T-cell (primary cell): Measurements from ENCODE around the gene FBXO3. TPM values are rescaled to one million over a fixed set of nuclear protein-coding genes. Genes with fewer than 3 reads are reported as not detected.
A peak's percentile ranks its signal among the peaks of the same experiment; 100 is the strongest.
"Not testable (repeated sequence)": the region's sequence is repeated elsewhere in the genome, so short reads cannot be mapped to it uniquely, and the experiment has no call there.

Source experiments
- ATAC-seq, 4 experiments: fragments of 200-7000 bp in 3 of 4; fragments of 150-1000 bp in 1 of 4; cut with Tn5 transposase; replicated peaks in 1 of 4; 1 replicate in 3 of 4; 2 replicates in 1 of 4; pipeline ENCODE4 v1.10.0; 2021; ENCODE audit warnings: moderate library complexity in 3 of 4, mild to moderate bottlenecking in 2 of 4, moderate number of reproducible peaks in 1 of 4
- CTCF ChIA-PET, 2 donors: fragments of 300-600 bp; sonication (Branson Sonifier 250); formaldehyde crosslinking; loops; one replicate each; lab custom pipeline; 2022; ENCODE audit warnings: antibody characterized with exemption in 2 of 2; lab: Charles Lee
- POLR2A ChIA-PET, 2 donors: fragments of 300-600 bp; sonication (Branson Sonifier 250); formaldehyde crosslinking; loops; one replicate each; lab custom pipeline; 2022; ENCODE audit warnings: antibody characterized with exemption in 2 of 2; lab: Charles Lee
- DNase-seq, 35 experiments: peaks; one replicate each; pipeline versions ENCODE4 v3.0.0 to v3.0.0-alpha.2; 2013 to 2023
- H3K27ac ChIP-seq: one replicate; pipeline ENCODE4 v1.5.1; 2013; ENCODE audit warnings: low read length
- H3K27me3 ChIP-seq, 2 experiments: replicated peaks in 1 of 2; 1 replicate in 1 of 2; 2 replicates in 1 of 2; pipeline versions ENCODE4 v1.6.1 to v1.7.0; 2013; ENCODE audit warnings: low read length in 1 of 2, mixed read lengths in 1 of 2; ENCODE audit not compliant: control insufficient read depth in 2 of 2, insufficient read depth in 2 of 2; ENCODE audit errors: extremely low read depth in 1 of 2
- H3K36me3 ChIP-seq, 2 donors: 1 replicate in 1 of 2; 2 replicates in 1 of 2; pipeline versions ENCODE4 v1.6.1 to v1.7.0; 2013; ENCODE audit warnings: low read length in 1 of 2; ENCODE audit not compliant: control insufficient read depth in 2 of 2, insufficient read depth in 1 of 2; ENCODE audit errors: extremely low read depth in 1 of 2
- H3K4me1 ChIP-seq, 2 experiments: 1 replicate in 1 of 2; 2 replicates in 1 of 2; pipeline versions ENCODE4 v1.6.1 to v1.7.0; 2013; ENCODE audit warnings: low read length in 2 of 2, mixed read lengths in 1 of 2; ENCODE audit not compliant: insufficient read depth in 2 of 2, control insufficient read depth in 1 of 2; ENCODE audit errors: extremely low read depth in 1 of 2
- H3K4me3 ChIP-seq, 2 donors: 1 replicate in 1 of 2; 2 replicates in 1 of 2; pipeline versions ENCODE4 v1.5.1 to v1.7.0; 2013; ENCODE audit warnings: mild to moderate bottlenecking in 2 of 2, low read length in 1 of 2, moderate library complexity in 1 of 2; ENCODE audit not compliant: control insufficient read depth in 1 of 2; ENCODE audit errors: extremely low read depth in 1 of 2
- H3K9me3 ChIP-seq: 2 replicates; pipeline ENCODE4 v1.7.0; 2013
- H3K27ac Mint-ChIP-seq, 2 donors: one replicate each; pipeline ENCODE4 v1.8.0; 2020 to 2021; ENCODE audit warnings: mild to moderate bottlenecking in 2 of 2, mixed read lengths in 2 of 2
- H3K27me3 Mint-ChIP-seq, 2 donors: one replicate each; pipeline ENCODE4 v1.8.0; 2021 to 2022; ENCODE audit warnings: mixed read lengths in 2 of 2
- H3K36me3 Mint-ChIP-seq: one replicate; pipeline ENCODE4 v1.8.0; 2021; ENCODE audit warnings: mixed read lengths
- H3K4me1 Mint-ChIP-seq, 3 donors: one replicate each; pipeline ENCODE4 v1.8.0; 2020 to 2022; ENCODE audit warnings: mixed read lengths in 3 of 3, mild to moderate bottlenecking in 1 of 3
- H3K4me3 Mint-ChIP-seq, 3 donors: one replicate each; pipeline ENCODE4 v1.8.0; 2020 to 2022; ENCODE audit warnings: mild to moderate bottlenecking in 3 of 3, mixed read lengths in 3 of 3, moderate library complexity in 3 of 3
- H3K9me3 Mint-ChIP-seq, 3 donors: one replicate each; pipeline ENCODE4 v1.8.0; 2020 to 2022; ENCODE audit warnings: mixed read lengths in 3 of 3
- WGBS: methylation state at CpG from one replicate; pipeline ENCODE4 v1.1.5; 2013; ENCODE audit warnings: missing lambda C conversion rate; ENCODE audit not compliant: insufficient coverage; 5-methylcytosine and 5-hydroxymethylcytosine counted together
- total RNA-seq, 35 experiments: library from RNA in 6 of 35; stranded (reverse) in 6 of 35; fragments of 120-200 nt in 1 of 35; gene quantifications; one replicate each; pipeline versions ENCODE4 v1.2.1 to v1.2.4 and lab custom pipeline; 2013 to 2026

Gene FBXO3
- total RNA-seq, 5 donors from 2014 or later (not counting 1 experiment from before 2014, with no cell fraction given) = 37.1 to 60.0 (median 41.1) TPM

- peak in 7 of 35 experiments; percentile 6 to 25 (median 12) for DNase-seq
- peak overlapping the region in 1 of 2 donors; percentile 36 for H3K4me3 ChIP-seq
Measured at GRCh38 chr11:33802194-33802950, 28.1 kb upstream of the FBXO3 start.

DNA sequence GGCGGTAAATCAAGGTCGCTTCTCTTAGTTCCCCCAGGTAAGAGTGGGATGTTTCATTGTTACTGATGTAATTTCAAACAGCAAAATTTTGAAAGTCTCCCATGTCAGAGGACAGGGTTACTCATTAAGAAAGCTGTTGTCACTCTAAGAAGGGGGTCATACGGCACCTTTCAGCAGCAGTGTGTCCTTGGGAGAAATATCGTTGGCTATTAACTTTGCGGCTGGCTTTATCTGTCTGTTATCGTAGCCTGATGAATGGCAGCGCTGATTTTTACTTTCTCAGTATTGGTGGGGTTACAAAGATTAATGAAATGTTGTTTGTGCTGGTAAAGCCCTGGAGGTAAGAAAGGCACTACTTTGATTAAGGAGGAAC lies 27.5 kb upstream of the FBXO3 start:
- Mint-ChIP-seq H3K4me1 (peaks cover 0 to 10% (median 8%) of the 10 kb centered on the region in 3 donors), H3K27me3 (peaks cover 58 to 62% of the 10 kb centered on the region in 2 donors), H3K4me3 (no peak overlapping the region), H3K27ac (no peak overlapping the region), H3K9me3 (no peaks in the 10 kb centered on the region), H3K36me3 (no peaks in the 10 kb centered on the region)
- ATAC-seq (no peak), DNase-seq (no peak)
- Histone ChIP-seq H3K4me1 (peaks cover 0 to 7% of the 10 kb centered on the region in 2 experiments), H3K27me3 (peaks cover 13 to 14% of the 10 kb centered on the region in 2 experiments), H3K9me3 (no peaks in the 10 kb centered on the region), H3K36me3 (no peaks in the 10 kb centered on the region), H3K27ac (no peak overlapping the region), H3K4me3 (no peak overlapping the region)
- POLR2A ChIA-PET = interaction anchor here in 1 of 2 donors (0.6 kb wide), 1 partner anchor 17 kb away, joined by 8 read pairs; no protein-coding TSS in a partner anchor
- WGBS = 22% methylated on average over 5 of the region's 7 CpGs
- CTCF ChIA-PET = no interaction called here

More at GRCh38 chr11:33802194-33802950, 28.1 kb upstream of the FBXO3 start:
- H3K27ac Mint-ChIP-seq = no peak overlapping the region
- POLR2A ChIA-PET = interaction anchor here (0.6 kb wide), 2 partner anchors 17 to 45 kb away, joined by 5 to 8 read pairs; no protein-coding TSS in a partner anchor
- Histone ChIP-seq H3K27ac (no peak overlapping the region), H3K27me3 (peaks cover 13 to 15% of the 10 kb centered on the region in 2 experiments), H3K36me3 (no peaks in the 10 kb centered on the region), H3K4me1 (peaks cover 0 to 7% of the 10 kb centered on the region in 2 experiments), H3K9me3 (no peaks in the 10 kb centered on the region)
- H3K36me3 Mint-ChIP-seq = no peaks in the 10 kb centered on the region
- peaks cover 52 to 56% of the 10 kb centered on the region in 2 donors for H3K27me3 Mint-ChIP-seq
- no peaks in the 10 kb centered on the region for H3K9me3 Mint-ChIP-seq
- H3K4me1 Mint-ChIP-seq = peaks cover 0 to 10% (median 8%) of the 10 kb centered on the region in 3 donors
- peak in 3 of 4 experiments; percentile 45 to 69 (median 61) for ATAC-seq
- CTCF ChIA-PET = no interaction called here
- 7% methylated on average over 15 of the region's 18 CpGs for WGBS
- H3K4me3 Mint-ChIP-seq = no peak overlapping the region

- Histone ChIP-seq H3K4me1 (peaks cover 0 to 7% of the 10 kb centered on the region in 2 experiments), H3K36me3 (no peaks in the 10 kb centered on the region), H3K27me3 (peaks cover 13 to 21% of the 10 kb centered on the region in 2 experiments), H3K27ac (no peak overlapping the region), H3K9me3 (no peaks in the 10 kb centered on the region), H3K4me3 (no peak overlapping the region)
- no peak overlapping the region for H3K4me3 Mint-ChIP-seq
- H3K27me3 Mint-ChIP-seq = peaks cover 66 to 73% of the 10 kb centered on the region in 2 donors
- peaks cover 0 to 10% (median 8%) of the 10 kb centered on the region in 3 donors for H3K4me1 Mint-ChIP-seq
- no peaks in the 10 kb centered on the region for H3K9me3 Mint-ChIP-seq
- POLR2A ChIA-PET = no interaction called here
- H3K36me3 Mint-ChIP-seq = no peaks in the 10 kb centered on the region
- CTCF ChIA-PET = no interaction called here
- no peak overlapping the region for H3K27ac Mint-ChIP-seq
- no peak for ATAC-seq
- no peak for DNase-seq
- WGBS = no CpG with 5 or more reads among the region's 3 CpGs
Measured at GRCh38 chr11:33797879-33798278, 23.6 kb upstream of the FBXO3 start.

- Histone ChIP-seq H3K9me3 (no peaks in the 10 kb centered on the region), H3K4me1 (no peaks in the 10 kb centered on the region), H3K36me3 (no peaks in the 10 kb centered on the region), H3K27ac (no peak overlapping the region), H3K4me3 (no peak overlapping the region), H3K27me3 (peaks cover 0 to 9% of the 10 kb centered on the region in 2 experiments)
- Mint-ChIP-seq H3K4me3 (no peak overlapping the region), H3K27me3 (peaks cover 30 to 46% of the 10 kb centered on the region in 2 donors), H3K27ac (no peak overlapping the region), H3K36me3 (no peaks in the 10 kb centered on the region), H3K4me1 (no peaks in the 10 kb centered on the region), H3K9me3 (no peaks in the 10 kb centered on the region)
- CTCF ChIA-PET = no interaction called here
- no peak for DNase-seq
- 75% methylated on average over 3 of the region's 4 CpGs for WGBS
- no peak for ATAC-seq
- POLR2A ChIA-PET = no interaction called here
Measured at GRCh38 chr11:33790040-33790439, 15.7 kb upstream of the FBXO3 start.

GRCh38 chr11:33788095-33788494 lies 13.8 kb upstream of the FBXO3 start:
- H3K4me1 Mint-ChIP-seq, H3K4me1 ChIP-seq, H3K27me3 ChIP-seq, H3K27ac ChIP-seq, H3K36me3 Mint-ChIP-seq, CTCF ChIA-PET, POLR2A ChIA-PET, ATAC-seq, H3K27ac Mint-ChIP-seq, DNase-seq, H3K9me3 ChIP-seq, H3K4me3 Mint-ChIP-seq, H3K9me3 Mint-ChIP-seq, H3K4me3 ChIP-seq, H3K36me3 ChIP-seq: not testable (repeated sequence)
- peaks cover 35 to 51% of the 10 kb centered on the region in 2 donors for H3K27me3 Mint-ChIP-seq
- no CpG with 5 or more reads among the region's 2 CpGs for WGBS

- Histone ChIP-seq H3K4me3 (no peak overlapping the region), H3K36me3 (no peaks in the 10 kb centered on the region), H3K9me3 (no peaks in the 10 kb centered on the region), H3K27ac (no peak overlapping the region), H3K27me3 (peaks cover 0 to 5% of the 10 kb centered on the region in 2 experiments), H3K4me1 (no peaks in the 10 kb centered on the region)
- Mint-ChIP-seq H3K36me3 (no peaks in the 10 kb centered on the region), H3K4me3 (no peak overlapping the region), H3K4me1 (no peaks in the 10 kb centered on the region), H3K27ac (no peak overlapping the region), H3K27me3 (peaks cover 31 to 44% of the 10 kb centered on the region in 2 donors), H3K9me3 (peaks cover 0 to 2% (median 0%) of the 10 kb centered on the region in 3 donors)
- ATAC-seq (no peak), DNase-seq (no peak)
- ChIA-PET CTCF (interaction anchor here in 1 of 2 donors (0.6 kb wide), 1 partner anchor 272 kb away, joined by 5 read pairs; no protein-coding TSS in a partner anchor), POLR2A (no interaction called here)
- WGBS = 20% methylated on average over 1 of the region's 2 CpGs
Measured at GRCh38 chr11:33787076-33787475, 12.8 kb upstream of the FBXO3 start.
